ENCODE results near the gene TXNL4B.

DNA sequence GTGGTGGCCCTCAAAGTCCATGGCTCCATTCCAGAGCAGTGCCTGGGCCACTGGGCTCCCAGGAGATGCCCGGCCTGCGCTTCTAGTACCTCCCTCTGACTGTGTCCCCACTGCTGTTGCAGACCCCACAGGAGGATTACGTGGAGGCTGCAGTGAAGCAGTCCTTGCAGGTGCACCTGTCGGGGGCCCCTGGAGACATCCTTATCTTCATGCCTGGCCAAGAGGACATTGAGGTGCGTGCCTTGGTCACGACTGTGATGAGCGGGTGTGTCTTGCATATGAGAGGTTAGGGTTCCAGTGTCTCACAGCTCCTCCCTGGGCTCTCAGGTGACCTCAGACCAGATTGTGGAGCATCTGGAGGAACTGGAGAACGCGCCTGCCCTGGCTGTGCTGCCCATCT is 11.5 kb upstream of the TXNL4B start:
- no peak for TF ChIP-seq TCF7L2 (IDR thresholded peaks at IDR 0.05; ENCODE audit: borderline replicate concordance, low read depth, low read length)
- no peak for TF ChIP-seq ZFP3 (tag by site-specific recombination; IDR thresholded peaks at IDR 0.05; ENCODE audit: low read depth)
- TF ChIP-seq ZNF202 (tag by site-specific recombination; IDR thresholded peaks at IDR 0.05; ENCODE audit: borderline replicate concordance): no peak
- TF ChIP-seq, protein P1, sequence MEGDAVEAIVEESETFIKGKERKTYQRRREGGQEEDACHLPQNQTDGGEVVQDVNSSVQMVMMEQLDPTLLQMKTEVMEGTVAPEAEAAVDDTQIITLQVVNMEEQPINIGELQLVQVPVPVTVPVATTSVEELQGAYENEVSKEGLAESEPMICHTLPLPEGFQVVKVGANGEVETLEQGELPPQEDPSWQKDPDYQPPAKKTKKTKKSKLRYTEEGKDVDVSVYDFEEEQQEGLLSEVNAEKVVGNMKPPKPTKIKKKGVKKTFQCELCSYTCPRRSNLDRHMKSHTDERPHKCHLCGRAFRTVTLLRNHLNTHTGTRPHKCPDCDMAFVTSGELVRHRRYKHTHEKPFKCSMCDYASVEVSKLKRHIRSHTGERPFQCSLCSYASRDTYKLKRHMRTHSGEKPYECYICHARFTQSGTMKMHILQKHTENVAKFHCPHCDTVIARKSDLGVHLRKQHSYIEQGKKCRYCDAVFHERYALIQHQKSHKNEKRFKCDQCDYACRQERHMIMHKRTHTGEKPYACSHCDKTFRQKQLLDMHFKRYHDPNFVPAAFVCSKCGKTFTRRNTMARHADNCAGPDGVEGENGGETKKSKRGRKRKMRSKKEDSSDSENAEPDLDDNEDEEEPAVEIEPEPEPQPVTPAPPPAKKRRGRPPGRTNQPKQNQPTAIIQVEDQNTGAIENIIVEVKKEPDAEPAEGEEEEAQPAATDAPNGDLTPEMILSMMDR (tag by site-specific recombination; IDR thresholded peaks at IDR 0.05): no peak
- no peak for TF ChIP-seq ZNF274 (IDR thresholded peaks at IDR 0.05; ENCODE audit: low read length)
- no peak for TF ChIP-seq ZNF274 (tag by site-specific recombination; IDR thresholded peaks at IDR 0.05; ENCODE audit: borderline replicate concordance)
- no peak for TF ChIP-seq ZNF391 (tag by site-specific recombination; IDR thresholded peaks at IDR 0.05; ENCODE audit: borderline replicate concordance, low read depth)
- TF ChIP-seq ZSCAN16 (tag by site-specific recombination; IDR thresholded peaks at IDR 0.05): no peak
- no peak for TF ChIP-seq ZNF133 (tag by site-specific recombination; IDR thresholded peaks at IDR 0.05)
- no peak for TF ChIP-seq YY1 (tag by site-specific recombination; IDR thresholded peaks at IDR 0.05)
- TF ChIP-seq ZBTB21 (tag by site-specific recombination; IDR thresholded peaks at IDR 0.05): no peak
- no peak for TF ChIP-seq ZNF10 (tag by site-specific recombination; IDR thresholded peaks at IDR 0.05)
- no peak for TF ChIP-seq ZNF707 (tag by site-specific recombination; IDR thresholded peaks at IDR 0.05)

All from HEK293 (cell line).